ENCODE data around the gene TTC39A.
"Not testable (repeated sequence)": the region's sequence is repeated elsewhere in the genome, so short reads cannot be mapped to it uniquely, and the experiment has no call there.

TTC39A gene

GRCh38 chr1:51266181-51266580 is 64.2 kb downstream of the TTC39A start:
- DNase-seq (ENCODE audit: low read depth) = no peak

- DNase-seq (ENCODE audit: low read depth) = peak; percentile 36
Measured at GRCh38 chr1:51265618-51266017, 64.7 kb downstream of the TTC39A start.

GRCh38 chr1:51264451-51264850 is 65.9 kb downstream of the TTC39A start:
- DNase-seq (ENCODE audit: low read depth) = peak; percentile 12

GRCh38 chr1:51263147-51263877 is 67.0 kb downstream of the TTC39A start:
- DNase-seq (ENCODE audit: low read depth) = no peak

GRCh38 chr1:51255331-51255730 is 75.0 kb downstream of the TTC39A start:
- DNase-seq (ENCODE audit: low read depth) = no peak

- no peak for DNase-seq (ENCODE audit: low read depth)
Measured at GRCh38 chr1:51253691-51254090, 76.7 kb downstream of the TTC39A start.

GRCh38 chr1:51252366-51252765 is 78.0 kb downstream of the TTC39A start:
- DNase-seq (ENCODE audit: low read depth) = no peak

- DNase-seq (ENCODE audit: low read depth) = not testable (repeated sequence)
Measured at GRCh38 chr1:51251165-51251564, 79.2 kb downstream of the TTC39A start.

GRCh38 chr1:51250729-51251128 is 79.6 kb downstream of the TTC39A start:
- not testable (repeated sequence) for DNase-seq (ENCODE audit: low read depth)

- no peak for DNase-seq (ENCODE audit: low read depth)
Measured at GRCh38 chr1:51249445-51249844, 80.9 kb downstream of the TTC39A start.

GRCh38 chr1:51247499-51247898 is 82.9 kb downstream of the TTC39A start:
- DNase-seq (ENCODE audit: low read depth) = no peak

GRCh38 chr1:51247022-51247421 is 83.3 kb downstream of the TTC39A start:
- no peak for DNase-seq (ENCODE audit: low read depth)

GRCh38 chr1:51242546-51242945 is 87.8 kb downstream of the TTC39A start:
- no peak for DNase-seq (ENCODE audit: low read depth)

- DNase-seq (ENCODE audit: low read depth) = no peak
Measured at GRCh38 chr1:51241119-51241518, 89.2 kb downstream of the TTC39A start.

- no peak for DNase-seq (ENCODE audit: low read depth)
Measured at GRCh38 chr1:51240084-51240483, 90.3 kb downstream of the TTC39A start.

- no peak for DNase-seq (ENCODE audit: low read depth)
Measured at GRCh38 chr1:51238034-51238403, 92.3 kb downstream of the TTC39A start.

GRCh38 chr1:51237351-51238033 is 92.9 kb downstream of the TTC39A start:
- no peak for DNase-seq (ENCODE audit: low read depth)

Measured in CMK (cell line).